Transverse colon (tissue), 4 donors: Measurements from ENCODE around the gene FAHD1. TPM values are rescaled to one million over a fixed set of nuclear protein-coding genes. Genes with fewer than 3 reads are reported as not detected.

Experiments
- DNase-seq: peaks from one replicate; pipeline ENCODE4 v3.0.0-alpha.2; 2019
- H3K27ac ChIP-seq, 4 donors: fragments of 200-600 bp; sonication (generic); 2 replicates each; pipeline ENCODE4 v1.5.1; 2016 to 2018; ENCODE audit warnings: inconsistent platforms in 4 of 4
- H3K27me3 ChIP-seq: fragments of 200-600 bp; sonication (generic); 2 replicates; pipeline ENCODE4 v1.5.1; 2017; ENCODE audit warnings: inconsistent platforms
- H3K36me3 ChIP-seq, 4 donors: fragments of 200-600 bp; sonication (generic); 2 replicates each; pipeline ENCODE4 v1.5.1; 2017 to 2019; ENCODE audit warnings: inconsistent platforms in 4 of 4
- H3K4me1 ChIP-seq, 4 donors: fragments of 200-600 bp; sonication (generic); 2 replicates each; pipeline ENCODE4 v1.5.1; 2017 to 2020; ENCODE audit warnings: inconsistent platforms in 4 of 4
- H3K4me3 ChIP-seq, 4 donors: fragments of 200-600 bp; sonication (generic); 1 replicate in 1 of 4; 2 replicates in 3 of 4; pipeline versions ENCODE4 v1.5.1 to v1.6.1; 2017 to 2019; ENCODE audit warnings: inconsistent platforms in 4 of 4
- H3K9me3 ChIP-seq, 2 donors: fragments of 200-600 bp; sonication (generic); 2 replicates each; pipeline ENCODE4 v1.5.1; 2017 to 2019; ENCODE audit warnings: inconsistent platforms in 2 of 2
- EP300 ChIP-seq: sonication (generic); formaldehyde crosslinking; IDR thresholded peaks from one replicate; pipeline ENCODE4 v1.6.1; 2017; ENCODE audit warnings: antibody characterized with exemption, low read depth
- POLR2A ChIP-seq: fragments of 450-650 bp; IDR thresholded peaks from one replicate; pipeline ENCODE4 v1.6.1; 2016; ENCODE audit warnings: antibody characterized with exemption, mild to moderate bottlenecking, moderate library complexity
- POLR2AphosphoS5 ChIP-seq, 3 donors: sonication (generic); formaldehyde crosslinking; IDR thresholded peaks; one replicate each; pipeline ENCODE4 v1.6.1; 2016; ENCODE audit warnings: antibody characterized with exemption in 3 of 3
- WGBS, 2 donors: methylation state at CpG; one replicate each; pipeline ENCODE4 v1.1.5; 2018; ENCODE audit warnings: low coverage in 1 of 2; 5-methylcytosine and 5-hydroxymethylcytosine counted together
- in situ Hi-C, 4 donors: fragments of 200-750 bp; cut with MboI; loops; one replicate each; pipeline versions ENCODE4 v1.15.0 to v1.15.1; 2017; ENCODE audit warnings: low sequenced_read_pairs in 3 of 4, low pct_ligation_motif_present in 1 of 4, low pct_unique_long_range_greater_than_20kb in 1 of 4
- intact Hi-C: fragments of 100-400 bp; cut with DNase I; formaldehyde crosslinking; loops from one replicate; pipeline ENCODE4 v1.15.1; 2023; ENCODE audit warnings: low total_unique reads
- total RNA-seq, 4 donors: library from RNA; depleted of rRNA; stranded (reverse); fragments of >200 nt; gene quantifications; one replicate each; pipeline ENCODE4 v1.1.0, GENCODE V29; 2016
- TF ChIP-seq, protein P1 (sequence below), 5 experiments: fragments of 200-600 bp in 3 of 5; fragments of 450-650 bp in 2 of 5; sonication (generic) in 3 of 5; IDR thresholded peaks; 1 replicate in 2 of 5; 2 replicates in 3 of 5; pipeline ENCODE4 v1.5.1; 2016 to 2017; ENCODE audit warnings: antibody characterized with exemption in 5 of 5, inconsistent platforms in 3 of 5, mild to moderate bottlenecking in 2 of 5, moderate library complexity in 1 of 5

FAHD1 gene
- total RNA-seq, 4 donors from 2014 or later: 88.0 to 149 (median 104) TPM

GRCh38 chr16:1818204-1818872 lies 8.7 kb upstream of the FAHD1 start:
- no peak overlapping the region for H3K27ac ChIP-seq
- no peak for DNase-seq
- WGBS, 2 donors: 96% methylated on average over 23 of the region's 27 CpGs; no CpG with 5 or more reads in 1 of the 2 donors
- no peaks in the 10 kb centered on the region for H3K27me3 ChIP-seq
- peaks cover 0 to 35% (median 3%) of the 10 kb centered on the region in 4 donors for H3K36me3 ChIP-seq
- intact Hi-C loops (no loop called here), in situ Hi-C loops (no loop called here)
- H3K9me3 ChIP-seq: no peaks in the 10 kb centered on the region
- no peaks in the 10 kb centered on the region for H3K4me1 ChIP-seq
- TF ChIP-seq POLR2AphosphoS5 (IDR thresholded peaks at IDR 0.05): no peak
- no peak for TF ChIP-seq POLR2A
- TF ChIP-seq, protein P1, sequence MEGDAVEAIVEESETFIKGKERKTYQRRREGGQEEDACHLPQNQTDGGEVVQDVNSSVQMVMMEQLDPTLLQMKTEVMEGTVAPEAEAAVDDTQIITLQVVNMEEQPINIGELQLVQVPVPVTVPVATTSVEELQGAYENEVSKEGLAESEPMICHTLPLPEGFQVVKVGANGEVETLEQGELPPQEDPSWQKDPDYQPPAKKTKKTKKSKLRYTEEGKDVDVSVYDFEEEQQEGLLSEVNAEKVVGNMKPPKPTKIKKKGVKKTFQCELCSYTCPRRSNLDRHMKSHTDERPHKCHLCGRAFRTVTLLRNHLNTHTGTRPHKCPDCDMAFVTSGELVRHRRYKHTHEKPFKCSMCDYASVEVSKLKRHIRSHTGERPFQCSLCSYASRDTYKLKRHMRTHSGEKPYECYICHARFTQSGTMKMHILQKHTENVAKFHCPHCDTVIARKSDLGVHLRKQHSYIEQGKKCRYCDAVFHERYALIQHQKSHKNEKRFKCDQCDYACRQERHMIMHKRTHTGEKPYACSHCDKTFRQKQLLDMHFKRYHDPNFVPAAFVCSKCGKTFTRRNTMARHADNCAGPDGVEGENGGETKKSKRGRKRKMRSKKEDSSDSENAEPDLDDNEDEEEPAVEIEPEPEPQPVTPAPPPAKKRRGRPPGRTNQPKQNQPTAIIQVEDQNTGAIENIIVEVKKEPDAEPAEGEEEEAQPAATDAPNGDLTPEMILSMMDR (IDR thresholded peaks at IDR 0.05): no peak
- TF ChIP-seq EP300: no peak
- H3K4me3 ChIP-seq: no peak overlapping the region

DNA sequence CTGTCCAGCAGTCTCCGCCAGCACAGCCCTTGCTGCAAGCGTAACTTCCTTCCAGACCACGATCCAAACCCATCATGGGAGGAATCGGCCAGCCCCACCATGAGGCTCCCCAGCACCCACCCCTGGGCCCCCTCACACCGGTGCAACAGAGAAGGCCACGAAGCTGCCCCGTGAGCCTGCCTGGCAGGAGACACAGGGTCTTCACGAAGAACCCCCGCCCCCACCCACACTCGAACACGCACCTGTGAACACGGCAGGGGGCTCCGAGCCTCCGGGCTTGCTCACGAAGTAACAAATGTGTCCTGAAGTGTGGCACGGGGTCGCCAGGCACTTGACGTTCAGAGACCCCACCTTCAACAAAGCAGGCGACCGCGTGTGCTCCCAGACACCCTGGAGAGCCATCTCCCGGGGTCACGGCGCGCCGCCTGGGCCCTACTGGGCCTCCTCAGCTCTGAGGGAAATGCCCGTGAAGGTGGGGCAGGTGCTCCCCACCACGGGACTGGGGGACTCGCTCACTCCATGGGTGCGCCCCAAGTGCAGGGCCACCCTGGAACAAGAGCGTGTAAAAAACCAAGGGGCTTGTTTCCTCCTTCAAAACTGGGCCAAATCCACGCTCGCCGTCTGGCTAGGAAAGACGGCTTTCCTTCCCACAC lies 8.0 kb upstream of the FAHD1 start:
- in situ Hi-C loops: no loop called here

DNA sequence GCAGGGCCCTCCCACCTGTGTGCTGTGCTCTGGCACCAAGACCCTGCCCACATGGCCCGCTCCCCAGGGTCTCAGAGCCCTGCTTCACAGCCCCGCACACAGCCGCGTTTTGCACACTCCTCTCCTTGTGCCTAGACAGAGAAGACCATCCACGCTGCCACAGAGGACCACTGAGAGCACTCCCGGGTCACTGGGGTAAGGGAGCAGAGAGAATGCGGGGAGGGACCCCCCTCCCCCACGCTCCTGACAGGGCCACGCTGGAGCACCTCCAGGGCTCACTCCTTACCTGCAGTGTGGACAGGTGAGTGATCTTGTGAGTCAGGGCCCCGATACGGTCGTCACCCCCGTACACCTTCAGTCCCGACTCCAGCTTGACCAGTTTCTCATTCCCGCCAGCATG lies 7.4 kb upstream of the FAHD1 start:
- peaks cover 0 to 3% (median 1%) of the 10 kb centered on the region in 4 donors for H3K4me1 ChIP-seq
- no peak overlapping the region for H3K4me3 ChIP-seq
- peaks cover 0 to 35% (median 3%) of the 10 kb centered on the region in 4 donors for H3K36me3 ChIP-seq
- intact Hi-C loops: no loop called here
- 93 to 97% methylated on average over 7 to 15 of the region's 15 CpGs for WGBS, 2 donors
- H3K27ac ChIP-seq: no peak overlapping the region
- no peak for DNase-seq
- no peaks in the 10 kb centered on the region for H3K27me3 ChIP-seq
- in situ Hi-C loops: no loop called here
- TF ChIP-seq, protein P1 (IDR thresholded peaks at IDR 0.05): no peak
- TF ChIP-seq POLR2A: no peak
- no peak for TF ChIP-seq POLR2AphosphoS5 (IDR thresholded peaks at IDR 0.05)
- H3K9me3 ChIP-seq: no peaks in the 10 kb centered on the region

More for the DNA sequence above, 8.0 kb upstream of the FAHD1 start:
- no peaks in the 10 kb centered on the region for H3K27me3 ChIP-seq
- H3K4me3 ChIP-seq: no peak overlapping the region
- 95 to 100% methylated on average over 5 to 35 of the region's 35 CpGs for WGBS, 2 donors
- DNase-seq: no peak
- H3K27ac ChIP-seq: no peak overlapping the region
- H3K36me3 ChIP-seq: peaks cover 0 to 35% (median 3%) of the 10 kb centered on the region in 4 donors
- TF ChIP-seq EP300 (no peak), POLR2AphosphoS5 (IDR thresholded peaks at IDR 0.05) (no peak), POLR2A (no peak)
- TF ChIP-seq, protein P1 (IDR thresholded peaks at IDR 0.05): no peak
- H3K4me1 ChIP-seq: peaks cover 0 to 3% (median under 1%) of the 10 kb centered on the region in 4 donors
- H3K9me3 ChIP-seq: no peaks in the 10 kb centered on the region
- intact Hi-C loops: no loop called here

DNA sequence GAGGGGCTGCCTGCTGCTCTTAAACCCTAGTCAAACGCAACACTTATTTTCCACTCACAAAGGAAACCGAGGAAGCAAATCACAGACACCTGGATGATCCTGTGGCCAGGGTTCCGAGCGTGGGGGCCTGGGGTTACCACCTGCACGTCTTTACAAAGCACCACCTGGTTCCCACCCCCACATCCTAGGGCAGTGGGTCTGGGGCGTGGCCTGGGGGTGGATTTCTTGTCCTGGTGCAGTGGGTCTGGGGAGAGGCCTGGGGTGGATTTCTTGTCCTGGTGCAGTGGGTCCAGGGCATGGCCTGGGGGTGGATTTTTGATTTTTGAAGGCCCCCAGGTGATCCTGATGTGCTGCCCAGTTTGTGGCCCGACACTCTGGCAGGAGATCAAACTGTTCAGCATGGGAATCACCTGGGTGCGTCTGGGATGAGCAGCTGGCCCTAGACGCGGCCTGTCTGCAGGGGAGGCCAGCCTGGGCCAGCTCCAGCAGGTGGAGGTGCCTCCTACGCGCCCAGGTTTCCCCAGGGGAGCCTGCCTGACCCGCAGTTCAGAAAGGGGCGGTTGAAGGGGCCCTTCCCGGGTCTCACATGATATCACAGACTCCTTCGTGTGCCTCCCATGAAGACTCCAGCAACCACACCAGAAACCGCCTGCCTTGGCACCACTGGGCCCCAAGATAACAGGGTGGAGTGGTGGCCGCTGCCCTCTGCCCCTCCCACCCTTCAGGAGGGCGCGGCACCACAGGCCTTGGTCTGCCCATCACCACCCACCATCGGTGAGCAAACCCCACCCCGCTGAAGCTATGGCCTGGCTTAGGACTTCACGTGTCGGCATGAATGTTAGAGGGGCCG lies 6.7 kb upstream of the FAHD1 start:
- 89% methylated on average over 25 of the region's 25 CpGs; no CpG with 5 or more reads in 1 of the 2 donors for WGBS, 2 donors
- Histone ChIP-seq H3K4me3 (no peak overlapping the region), H3K36me3 (peaks cover 0 to 35% (median 3%) of the 10 kb centered on the region in 4 donors), H3K27ac (no peak overlapping the region), H3K4me1 (peaks cover 3 to 10% (median 7%) of the 10 kb centered on the region in 4 donors), H3K27me3 (no peaks in the 10 kb centered on the region), H3K9me3 (no peaks in the 10 kb centered on the region)
- no peak for TF ChIP-seq EP300
- TF ChIP-seq, protein P1 (IDR thresholded peaks at IDR 0.05): no peak
- TF ChIP-seq POLR2AphosphoS5 (IDR thresholded peaks at IDR 0.05): no peak
- no peak for TF ChIP-seq POLR2A
- DNase-seq: no peak
- in situ Hi-C loops: no loop called here
- intact Hi-C loops: no loop called here
